SJCRH30 (cell line): Measurements from ENCODE around the gene PRICKLE4. TPM values are rescaled to one million over a fixed set of nuclear protein-coding genes. Genes with fewer than 3 reads are reported as not detected.

Experiments used
- DNase-seq, 2 experiments: peaks; one replicate each; pipeline ENCODE4 v3.0.0-alpha.2; 2015 to 2020
- H3K27ac ChIP-seq: fragments of 250-450 bp; sonication (Bioruptor Pico); 2 replicates; pipeline ENCODE4 v1.5.1; 2020; ENCODE audit warnings: mild to moderate bottlenecking, moderate library complexity
- H3K27me3 ChIP-seq: fragments of 250-450 bp; sonication (Bioruptor Pico); 2 replicates; pipeline ENCODE4 v1.5.1; 2020; ENCODE audit warnings: mild to moderate bottlenecking, moderate library complexity
- H3K36me3 ChIP-seq: fragments of 250-450 bp; sonication (Bioruptor Pico); 2 replicates; pipeline ENCODE4 v1.5.1; 2020; ENCODE audit warnings: mild to moderate bottlenecking, moderate library complexity
- H3K4me1 ChIP-seq: fragments of 250-450 bp; sonication (Bioruptor Pico); 2 replicates; pipeline ENCODE4 v1.5.1; 2020; ENCODE audit warnings: mild to moderate bottlenecking, moderate library complexity
- H3K4me3 ChIP-seq: fragments of 250-450 bp; sonication (Bioruptor Pico); 2 replicates; pipeline ENCODE4 v1.5.1; 2020; ENCODE audit warnings: mild to moderate bottlenecking, moderate library complexity
- H3K9me3 ChIP-seq: fragments of 250-450 bp; sonication (Bioruptor Pico); replicated peaks from 2 replicates; pipeline ENCODE4 v1.5.1; 2020; ENCODE audit warnings: mild to moderate bottlenecking, moderate library complexity
- total RNA-seq: library from RNA; depleted of rRNA; stranded (reverse); fragments of >200 nt; shearing (Covaris generic); gene quantifications from 2 replicates; pipeline ENCODE4 v1.2.3, GENCODE V29; 2014

The PRICKLE4 gene
- total RNA-seq, 1 experiment from 2014 or later = 0.28 TPM

GRCh38 chr6:41775293-41775882, 5.2 kb upstream of the PRICKLE4 start:
- Histone ChIP-seq H3K27ac (no peak overlapping the region), H3K4me1 (peaks cover 3% of the 10 kb centered on the region; the same call in 1 of the 2 replicates), H3K9me3 (no peaks in the 10 kb centered on the region), H3K36me3 (no peaks in the 10 kb centered on the region), H3K27me3 (no peaks in the 10 kb centered on the region), H3K4me3 (no peak overlapping the region)
- no peak for DNase-seq

GRCh38 chr6:41777551-41778285, 2.9 kb upstream of the PRICKLE4 start:
- Histone ChIP-seq H3K4me1 (peaks cover 5% of the 10 kb centered on the region; the same call in 1 of the 2 replicates), H3K27ac (no peak overlapping the region), H3K27me3 (no peaks in the 10 kb centered on the region), H3K9me3 (no peaks in the 10 kb centered on the region), H3K4me3 (no peak overlapping the region), H3K36me3 (no peaks in the 10 kb centered on the region)
- no peak for DNase-seq

- Histone ChIP-seq H3K9me3 (no peaks in the 10 kb centered on the region), H3K4me1 (peaks cover 5% of the 10 kb centered on the region; the same call in 1 of the 2 replicates), H3K4me3 (peak overlapping the region; percentile 64), H3K36me3 (no peaks in the 10 kb centered on the region), H3K27ac (no peak overlapping the region), H3K27me3 (no peaks in the 10 kb centered on the region)
- DNase-seq = no peak
Measured at GRCh38 chr6:41778895-41779294, 1.7 kb upstream of the PRICKLE4 start.

GRCh38 chr6:41779336-41779735, 1.2 kb upstream of the PRICKLE4 start:
- peak overlapping the region; percentile 64 for H3K4me3 ChIP-seq
- peak in 1 of 2 experiments; percentile 30 for DNase-seq
- H3K27ac ChIP-seq = no peak overlapping the region
- H3K36me3 ChIP-seq = no peaks in the 10 kb centered on the region
- no peaks in the 10 kb centered on the region for H3K9me3 ChIP-seq
- peaks cover 5% of the 10 kb centered on the region; the same call in 1 of the 2 replicates for H3K4me1 ChIP-seq
- H3K27me3 ChIP-seq = no peaks in the 10 kb centered on the region

- Histone ChIP-seq H3K9me3 (no peaks in the 10 kb centered on the region), H3K27me3 (no peaks in the 10 kb centered on the region), H3K4me1 (peaks cover 5% of the 10 kb centered on the region; the same call in 1 of the 2 replicates), H3K27ac (no peak within 1 kb of the TSS), H3K4me3 (peak within 1 kb of the TSS; percentile 64), H3K36me3 (no peaks in the 10 kb centered on the region)
- peak; percentile 94 to 95 for DNase-seq
Measured at GRCh38 chr6:41779788-41780550, 613 bp upstream of the PRICKLE4 start, which contains the start of gene FRS3. TSS of gene FRS3 (minus strand) at chr6:41779900. CDS start at chr6:41776987, 2,913 bp downstream.

GRCh38 chr6:41781366-41781730, 766 bp downstream of the PRICKLE4 start:
- Histone ChIP-seq H3K36me3 (no peaks in the 10 kb centered on the region), H3K27me3 (no peaks in the 10 kb centered on the region), H3K27ac (no peak overlapping the region), H3K9me3 (no peaks in the 10 kb centered on the region), H3K4me3 (no peak overlapping the region), H3K4me1 (peaks cover 5% of the 10 kb centered on the region; the same call in 1 of the 2 replicates)
- DNase-seq = no peak

- Histone ChIP-seq H3K36me3 (no peaks in the 10 kb centered on the region), H3K27ac (no peak overlapping the region), H3K4me3 (no peak overlapping the region), H3K4me1 (peaks cover 5% of the 10 kb centered on the region; the same call in 1 of the 2 replicates), H3K27me3 (no peaks in the 10 kb centered on the region), H3K9me3 (no peaks in the 10 kb centered on the region)
- no peak for DNase-seq
Measured at GRCh38 chr6:41783106-41783780, 2.7 kb downstream of the PRICKLE4 start.

- Histone ChIP-seq H3K4me1 (peaks cover 2% of the 10 kb centered on the region; the same call in 1 of the 2 replicates), H3K4me3 (no peak overlapping the region), H3K36me3 (peaks cover 10% of the 10 kb centered on the region), H3K9me3 (no peaks in the 10 kb centered on the region), H3K27me3 (no peaks in the 10 kb centered on the region), H3K27ac (no peak overlapping the region)
- no peak for DNase-seq
Measured at GRCh38 chr6:41784581-41785171, 4.1 kb downstream of the PRICKLE4 start.

- H3K27ac ChIP-seq = no peak overlapping the region
- no peaks in the 10 kb centered on the region for H3K27me3 ChIP-seq
- no peak for DNase-seq
- no peak overlapping the region for H3K4me3 ChIP-seq
- H3K9me3 ChIP-seq = no peaks in the 10 kb centered on the region
- H3K4me1 ChIP-seq = peaks cover 2% of the 10 kb centered on the region; the same call in 1 of the 2 replicates
- H3K36me3 ChIP-seq = peaks cover 15% of the 10 kb centered on the region
Measured at GRCh38 chr6:41785254-41785653, 4.7 kb downstream of the PRICKLE4 start.

GRCh38 chr6:41785689-41786450, 5.3 kb downstream of the PRICKLE4 start:
- H3K36me3 ChIP-seq = peaks cover 22% of the 10 kb centered on the region
- no peaks in the 10 kb centered on the region for H3K9me3 ChIP-seq
- peak in 1 of 2 experiments; percentile 33 for DNase-seq
- no peaks in the 10 kb centered on the region for H3K27me3 ChIP-seq
- peak overlapping the region; percentile 94 for H3K4me3 ChIP-seq
- no peak overlapping the region for H3K27ac ChIP-seq
- peaks cover 2% of the 10 kb centered on the region; the same call in 1 of the 2 replicates for H3K4me1 ChIP-seq

- H3K27ac ChIP-seq = peak overlapping the region; percentile 81; the same call in 1 of the 2 replicates
- DNase-seq = peak; percentile 77 to 86
- H3K36me3 ChIP-seq = peaks cover 29% of the 10 kb centered on the region
- H3K27me3 ChIP-seq = no peaks in the 10 kb centered on the region
- peak overlapping the region; percentile 94 for H3K4me3 ChIP-seq
- H3K4me1 ChIP-seq = no peaks in the 10 kb centered on the region
- H3K9me3 ChIP-seq = no peaks in the 10 kb centered on the region
Measured at GRCh38 chr6:41786451-41787218, 6.1 kb downstream of the PRICKLE4 start.

- DNase-seq = peak; percentile 94 to 95
- no peaks in the 10 kb centered on the region for H3K9me3 ChIP-seq
- H3K27ac ChIP-seq = peak within 1 kb of the TSS; percentile 81
- peak within 1 kb of the TSS; percentile 94 for H3K4me3 ChIP-seq
- no peaks in the 10 kb centered on the region for H3K4me1 ChIP-seq
- no peaks in the 10 kb centered on the region for H3K27me3 ChIP-seq
- peaks cover 37% of the 10 kb centered on the region for H3K36me3 ChIP-seq
Measured at GRCh38 chr6:41787219-41787917, 6.8 kb downstream of the PRICKLE4 start, which contains the start of gene TOMM6. TSS of gene TOMM6 (plus strand) at chr6:41787694. CDS start at chr6:41787698, 4 bp downstream.
